Measurements from ENCODE around the gene MIOS. TPM values are rescaled to one million over a fixed set of nuclear protein-coding genes. Genes with fewer than 3 reads are reported as not detected.

MIOS gene
- total and polyA plus RNA-seq, 11 donors, result 5.7 to 30.8 (median 22.3) TPM

- ATAC-seq (no peak), DNase-seq (no peak)
- 89 to 99% (median 94%) methylated on average over 1 of the region's 1 CpG for WGBS, 4 donors
- Histone ChIP-seq H3K9me3 (peaks cover 0 to 5% (median 0%) of the 10 kb centered on the region in 12 donors), H3K4me1 (no peaks in the 10 kb centered on the region), H3K36me3 (peaks cover 0 to 9% (median 0%) of the 10 kb centered on the region in 9 donors), H3K27me3 (no peaks in the 10 kb centered on the region), H3K27ac (no peak overlapping the region), H3K4me3 (no peak overlapping the region)
- intact Hi-C loops (cut with DNase I), result loop anchor here in 1 of 10 donors (10.0 kb wide), 1 partner anchor 66 kb away; the partner anchor contains the start of gene MIOS
- TF ChIP-seq POLR2A (IDR thresholded peaks at IDR 0.05) (no peak), CTCF (IDR thresholded peaks at IDR 0.05) (no peak)
Measured at GRCh38 chr7:7630626-7631329, 64.1 kb downstream of the MIOS start.

- peaks cover 0 to 26% (median 13%) of the 10 kb centered on the region in 9 donors for H3K36me3 ChIP-seq
- H3K9me3 ChIP-seq, result no peaks in the 10 kb centered on the region
- TF ChIP-seq POLR2A (IDR thresholded peaks at IDR 0.05), result no peak
- no peak for TF ChIP-seq CTCF (IDR thresholded peaks at IDR 0.05)
- DNase-seq (no peak), ATAC-seq (no peak)
- peak overlapping the region in 10 of 12 donors; percentile 41 to 93 (median 82) for H3K27ac ChIP-seq
- intact Hi-C loops (cut with DNase I), result loop anchor here in 1 of 10 donors (10.0 kb wide), 1 partner anchor 75 kb away; the partner anchor contains the start of gene MIOS
- H3K4me3 ChIP-seq, result peak overlapping the region; percentile 65 to 91 (median 83)
- WGBS, 4 donors, result 21 to 32% (median 29%) methylated on average over 5 of the region's 5 CpGs
- no peaks in the 10 kb centered on the region for H3K27me3 ChIP-seq
- peaks cover 0 to 22% (median 16%) of the 10 kb centered on the region in 12 donors for H3K4me1 ChIP-seq
Measured at GRCh38 chr7:7639421-7639820, 72.7 kb downstream of the MIOS start.

- no peaks in the 10 kb centered on the region for H3K27me3 ChIP-seq
- ATAC-seq (no peak), DNase-seq (peak in 1 of 5 donors; percentile 28)
- H3K36me3 ChIP-seq, result peaks cover 0 to 26% (median 13%) of the 10 kb centered on the region in 9 donors
- H3K9me3 ChIP-seq, result no peaks in the 10 kb centered on the region
- intact Hi-C loops (cut with DNase I), result loop anchor here in 5 of 10 donors (2.0 to 10.0 kb wide), 6 partner anchors 41 to 329 kb away; partner anchors contain the start of genes GLCCI1 (in 3 of the 5) and MIOS (in 1 of the 5)
- peak overlapping the region; percentile 65 to 91 (median 83) for H3K4me3 ChIP-seq
- TF ChIP-seq POLR2A (IDR thresholded peaks at IDR 0.05), result no peak
- TF ChIP-seq CTCF (IDR thresholded peaks at IDR 0.05), result no peak
- 0 to 1% (median 0%) methylated on average over 18 to 19 of the region's 19 CpGs for WGBS, 4 donors
- H3K27ac ChIP-seq, result peak overlapping the region in 11 of 12 donors; percentile 41 to 93 (median 82)
- peaks cover 0 to 22% (median 16%) of the 10 kb centered on the region in 12 donors for H3K4me1 ChIP-seq
Measured at GRCh38 chr7:7639847-7640220, 73.2 kb downstream of the MIOS start.
